ENCODE results near the gene GOSR2. TPM values are rescaled to one million over a fixed set of nuclear protein-coding genes. Genes with fewer than 3 reads are reported as not detected.

The GOSR2 gene
- total RNA-seq, 4 donors from 2014 or later = 45.9 to 88.3 (median 51.6) TPM

DNA sequence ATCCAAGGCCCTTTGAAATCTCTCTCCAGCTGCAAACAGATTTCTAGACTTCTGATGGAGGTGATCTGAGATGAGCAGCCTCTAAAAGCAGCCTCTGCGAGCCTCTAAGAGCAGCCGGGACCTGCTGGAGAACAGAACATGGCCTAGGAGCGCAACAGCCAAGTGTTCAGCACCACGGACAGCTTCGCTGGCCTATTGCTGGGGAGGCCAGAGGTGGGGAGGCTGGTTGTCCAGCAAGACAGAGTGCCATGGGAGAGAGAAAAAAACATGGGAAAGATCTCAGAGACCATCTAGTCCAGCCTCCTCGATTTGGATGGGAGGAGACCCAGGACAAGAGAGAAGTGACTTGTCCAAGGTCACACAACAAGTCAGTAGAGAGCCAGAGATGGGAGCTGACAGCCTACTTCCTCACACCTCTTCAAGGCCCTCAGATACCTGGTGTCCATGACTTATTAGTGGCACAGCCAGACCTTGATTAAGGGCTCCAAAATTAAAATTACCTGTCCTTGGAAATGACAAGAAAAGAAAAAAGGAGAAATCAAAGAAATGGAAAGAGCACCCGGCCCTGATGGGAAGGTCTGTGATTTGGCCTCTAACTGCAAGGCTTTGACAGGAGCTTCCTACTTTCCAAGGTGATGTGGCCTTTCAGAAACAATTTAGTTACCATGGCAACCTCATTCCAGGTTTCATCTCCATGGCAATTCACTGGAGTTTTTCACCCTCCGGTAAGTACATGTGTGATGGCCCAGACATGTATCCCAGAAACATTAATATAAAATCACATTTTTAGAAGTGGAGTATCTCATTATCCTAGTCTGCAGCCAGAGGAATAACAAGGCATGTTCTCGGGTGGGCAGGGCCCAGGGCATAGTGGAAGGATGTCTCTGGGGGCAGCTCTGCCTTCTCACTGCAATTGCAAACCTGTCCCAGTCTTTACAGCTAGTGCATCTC is 41.6 kb downstream of the GOSR2 start:
- WGBS, 2 donors = 79 to 80% methylated on average over 7 to 9 of the region's 9 CpGs
- Histone ChIP-seq H3K4me1 (no peaks in the 10 kb centered on the region), H3K9me3 (no peaks in the 10 kb centered on the region), H3K36me3 (no peaks in the 10 kb centered on the region), H3K27ac (no peak overlapping the region), H3K27me3 (no peaks in the 10 kb centered on the region), H3K4me3 (replicated peaks in 1 of 3) (no peak overlapping the region)
- no peak for TF ChIP-seq POLR2A (IDR thresholded peaks at IDR 0.05)
- TF ChIP-seq, protein P1, sequence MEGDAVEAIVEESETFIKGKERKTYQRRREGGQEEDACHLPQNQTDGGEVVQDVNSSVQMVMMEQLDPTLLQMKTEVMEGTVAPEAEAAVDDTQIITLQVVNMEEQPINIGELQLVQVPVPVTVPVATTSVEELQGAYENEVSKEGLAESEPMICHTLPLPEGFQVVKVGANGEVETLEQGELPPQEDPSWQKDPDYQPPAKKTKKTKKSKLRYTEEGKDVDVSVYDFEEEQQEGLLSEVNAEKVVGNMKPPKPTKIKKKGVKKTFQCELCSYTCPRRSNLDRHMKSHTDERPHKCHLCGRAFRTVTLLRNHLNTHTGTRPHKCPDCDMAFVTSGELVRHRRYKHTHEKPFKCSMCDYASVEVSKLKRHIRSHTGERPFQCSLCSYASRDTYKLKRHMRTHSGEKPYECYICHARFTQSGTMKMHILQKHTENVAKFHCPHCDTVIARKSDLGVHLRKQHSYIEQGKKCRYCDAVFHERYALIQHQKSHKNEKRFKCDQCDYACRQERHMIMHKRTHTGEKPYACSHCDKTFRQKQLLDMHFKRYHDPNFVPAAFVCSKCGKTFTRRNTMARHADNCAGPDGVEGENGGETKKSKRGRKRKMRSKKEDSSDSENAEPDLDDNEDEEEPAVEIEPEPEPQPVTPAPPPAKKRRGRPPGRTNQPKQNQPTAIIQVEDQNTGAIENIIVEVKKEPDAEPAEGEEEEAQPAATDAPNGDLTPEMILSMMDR (IDR thresholded peaks at IDR 0.05) = no peak
- no peak for DNase-seq
- intact Hi-C loops (cut with DNase I) = no loop called here

DNA sequence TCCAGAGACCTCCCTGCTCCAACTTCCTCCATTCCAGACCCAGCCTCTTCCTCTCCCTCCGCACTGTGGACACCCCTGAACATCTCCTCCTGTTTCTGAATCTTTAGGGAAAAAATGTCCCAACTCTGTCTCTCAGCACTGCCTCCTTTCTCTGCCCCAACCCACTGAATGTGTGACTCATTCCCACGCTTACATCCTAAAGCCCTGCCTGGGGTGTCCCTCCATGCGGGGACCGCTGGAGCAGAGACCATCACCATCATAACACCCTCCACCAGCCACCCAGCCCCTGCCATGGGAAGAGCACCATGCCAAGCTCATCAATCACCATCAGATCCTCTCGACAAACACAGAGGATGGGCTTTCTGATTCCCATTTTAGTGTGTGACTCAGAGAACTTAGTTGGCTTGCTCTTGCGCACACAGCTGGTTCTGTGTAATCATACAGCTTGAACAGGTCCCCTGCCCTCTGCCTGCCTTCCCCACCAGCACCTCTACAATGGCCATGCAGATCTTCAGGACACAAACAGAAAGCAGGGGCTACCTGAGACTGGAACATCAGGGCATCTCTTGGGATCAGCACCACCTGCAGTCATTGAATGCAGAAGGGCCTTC is 45.4 kb downstream of the GOSR2 start:
- Histone ChIP-seq H3K36me3 (no peaks in the 10 kb centered on the region), H3K27me3 (no peaks in the 10 kb centered on the region), H3K4me1 (no peaks in the 10 kb centered on the region), H3K4me3 (replicated peaks in 1 of 3) (no peak overlapping the region), H3K9me3 (no peaks in the 10 kb centered on the region), H3K27ac (no peak overlapping the region)
- TF ChIP-seq POLR2A (IDR thresholded peaks at IDR 0.05) = no peak
- TF ChIP-seq, protein P1 (IDR thresholded peaks at IDR 0.05) = no peak
- no peak for DNase-seq
- intact Hi-C loops (cut with DNase I) = no loop called here
- WGBS, 2 donors = 88 to 93% methylated on average over 6 of the region's 6 CpGs

DNA sequence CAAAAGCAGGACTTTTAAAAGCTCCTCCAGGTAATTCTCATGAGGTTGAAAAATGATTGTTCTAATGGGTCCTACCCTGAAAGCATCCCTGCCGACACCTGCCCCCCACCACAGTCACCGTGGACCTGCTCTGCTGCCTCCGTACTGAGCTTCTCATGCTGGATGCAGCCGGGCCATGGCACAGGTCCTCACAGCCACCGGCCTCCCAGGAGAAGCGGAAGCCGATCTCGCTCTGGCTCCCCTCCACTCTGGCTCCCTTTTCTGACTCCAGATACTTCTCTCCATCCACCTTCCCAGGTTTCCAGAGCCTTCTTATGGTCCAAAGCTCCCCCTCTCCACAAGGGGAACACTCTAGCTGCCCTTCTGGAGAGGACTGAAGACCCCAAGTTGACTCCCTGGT is 45.9 kb downstream of the GOSR2 start:
- Histone ChIP-seq H3K4me3 (replicated peaks in 1 of 3) (no peak overlapping the region), H3K4me1 (no peaks in the 10 kb centered on the region), H3K9me3 (no peaks in the 10 kb centered on the region), H3K27ac (no peak overlapping the region), H3K27me3 (no peaks in the 10 kb centered on the region), H3K36me3 (no peaks in the 10 kb centered on the region)
- no peak for DNase-seq
- TF ChIP-seq, protein P1 (IDR thresholded peaks at IDR 0.05) = no peak
- TF ChIP-seq POLR2A (IDR thresholded peaks at IDR 0.05) = no peak
- WGBS, 2 donors = 91 to 96% methylated on average over 8 of the region's 8 CpGs
- intact Hi-C loops (cut with DNase I) = no loop called here

DNA sequence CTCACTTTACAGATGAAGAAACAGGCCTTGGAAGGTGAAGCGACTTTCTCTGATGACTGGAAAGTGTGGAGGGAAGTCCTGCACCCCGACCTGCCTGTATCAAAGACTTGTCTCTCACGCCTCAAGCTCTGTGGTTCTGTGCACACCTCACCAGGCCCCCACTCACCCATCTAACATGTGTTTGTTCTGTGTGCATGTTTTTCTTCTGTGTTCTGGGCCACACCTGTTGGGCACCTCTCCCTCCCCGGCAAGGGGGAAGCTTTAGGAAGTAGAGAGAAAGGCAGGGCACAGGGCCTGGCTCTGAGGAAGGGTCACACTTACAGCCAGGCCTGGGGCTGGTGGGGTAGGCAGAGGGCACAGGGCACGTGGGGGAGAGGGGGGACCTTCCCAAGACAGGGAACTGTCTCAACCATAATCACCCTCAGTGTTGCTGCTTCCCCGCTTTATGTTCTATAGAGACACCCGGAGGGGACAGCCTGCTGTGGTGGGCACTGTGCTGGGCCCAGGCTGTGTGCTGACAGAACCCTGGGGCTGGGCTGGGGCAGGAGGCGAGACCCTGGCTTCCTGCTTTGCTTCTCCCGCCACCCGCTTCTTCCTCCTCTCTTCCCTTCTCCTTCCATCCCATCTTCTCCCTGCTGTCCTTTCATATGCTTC is 48.8 kb downstream of the GOSR2 start:
- intact Hi-C loops (cut with DNase I) = no loop called here

More for the DNA sequence above, 48.8 kb downstream of the GOSR2 start:
- DNase-seq = no peak
- TF ChIP-seq POLR2A (IDR thresholded peaks at IDR 0.05) = no peak
- TF ChIP-seq, protein P1 (IDR thresholded peaks at IDR 0.05) = no peak
- H3K27ac ChIP-seq = no peak overlapping the region
- 75 to 78% methylated on average over 9 to 10 of the region's 10 CpGs for WGBS, 2 donors
- no peaks in the 10 kb centered on the region for H3K36me3 ChIP-seq
- H3K9me3 ChIP-seq = no peaks in the 10 kb centered on the region
- H3K4me1 ChIP-seq = no peaks in the 10 kb centered on the region
- H3K4me3 ChIP-seq (replicated peaks in 1 of 3) = no peak overlapping the region
- H3K27me3 ChIP-seq = no peaks in the 10 kb centered on the region
